Psoas muscle (tissue), 8 donors: ENCODE data around the gene RRBP1. TPM values are rescaled to one million over a fixed set of nuclear protein-coding genes. Genes with fewer than 3 reads are reported as not detected.

Experiments used
- ATAC-seq, 4 donors: fragments of 200-7000 bp; cut with Tn5 transposase; one replicate each; pipeline ENCODE4 v1.9.1; 2020; ENCODE audit warnings: moderate library complexity in 3 of 4, mild to moderate bottlenecking in 2 of 4
- DNase-seq, 2 donors: peaks; one replicate each; pipeline ENCODE4 v3.0.0-alpha.2; 2020
- H3K27ac ChIP-seq: fragments of 200-600 bp; one replicate; pipeline ENCODE4 v1.8.0; 2022
- H3K27me3 ChIP-seq, 3 donors: fragments of 200-600 bp in 1 of 3; one replicate each; pipeline versions ENCODE4 v1.6.1 to v1.8.0; 2013 to 2022; ENCODE audit warnings: low read length in 2 of 3, mild to moderate bottlenecking in 2 of 3, moderate library complexity in 1 of 3; ENCODE audit not compliant: insufficient read depth in 3 of 3
- H3K36me3 ChIP-seq, 2 donors: fragments of 200-600 bp in 1 of 2; one replicate each; pipeline versions ENCODE4 v1.6.1 to v1.8.0; 2013 to 2022; ENCODE audit warnings: low read depth in 1 of 2, mild to moderate bottlenecking in 1 of 2, moderate library complexity in 1 of 2; ENCODE audit not compliant: insufficient read depth in 1 of 2
- H3K4me1 ChIP-seq: fragments of 200-600 bp; one replicate; pipeline ENCODE4 v1.8.0; 2022
- H3K4me3 ChIP-seq: fragments of 200-600 bp; one replicate; pipeline ENCODE4 v1.8.0; 2022; ENCODE audit warnings: mild to moderate bottlenecking
- H3K9me3 ChIP-seq: fragments of 200-600 bp; one replicate; pipeline ENCODE4 v1.8.0; 2022
- CTCF ChIP-seq: fragments of 200-600 bp; IDR thresholded peaks from one replicate; pipeline ENCODE4 v1.8.0; 2022; ENCODE audit warnings: antibody characterized with exemption
- WGBS, 3 donors: extraction: QIAGEN DNeasy Blood & Tissue Kit; methylation state at CpG; one replicate each; pipeline versions ENCODE4 v1.1.6 to v1.1.7; 2013; 5-methylcytosine and 5-hydroxymethylcytosine counted together
- intact Hi-C, 2 donors: fragments of 100-400 bp; cut with DNase I; formaldehyde crosslinking; loops; one replicate each; pipeline versions ENCODE4 v1.11.0 to v1.14.2; 2022
- polyA plus RNA-seq, 3 donors: library from polyadenylated mRNA; stranded (reverse); fragments of 200-250 nt; gene quantifications; one replicate each; pipeline ENCODE4 v1.2.3, GENCODE V29; 2013
- total RNA-seq, 4 donors: library from RNA; stranded (reverse); fragmentation: NEBNext Ultra II Directional in 2 of 4; extraction: Animal tissue kit (Norgen Biotek cat#: 25700) in 2 of 4; gene quantifications; one replicate each; pipeline versions ENCODE4 v1.2.1 to v1.2.4, GENCODE V29; 2021 to 2023
- donor health status: healthy with polysubstance abuse.
- donor health status: DM: no; HTN: no; CAD: no; lungs with moderate emphysema.
- donor health status: Bipolar disorder and iron deficiency.
- donor health status: healthy.
- donor health status: DM: yes; HTN: yes; CAD: no.
- donor health status: DM: no; HTN: no; CAD: no.
- donor health status: DM: no; HTN: no; CAD: no.
- donor health status: DM: yes; HTN: yes; CAD: no.

RRBP1 gene
- total and polyA plus RNA-seq, 7 donors, result 14.2 to 40.8 (median 21.8) TPM

GRCh38 chr20:17648315-17648646 is 33.8 kb downstream of the RRBP1 start:
- Histone ChIP-seq H3K4me1 (peaks cover 73% of the 10 kb centered on the region), H3K27me3 (no peaks in the 10 kb centered on the region), H3K36me3 (no peaks in the 10 kb centered on the region), H3K4me3 (no peak overlapping the region), H3K27ac (no peak overlapping the region), H3K9me3 (no peaks in the 10 kb centered on the region)
- DNase-seq (peak; percentile 62 to 75), ATAC-seq (no peak)
- no peak for TF ChIP-seq CTCF
- intact Hi-C loops, result no loop called here
- WGBS, 3 donors, result 57 to 69% (median 69%) methylated on average over 10 of the region's 10 CpGs

GRCh38 chr20:17647391-17648314 is 34.4 kb downstream of the RRBP1 start:
- ATAC-seq (no peak), DNase-seq (peak in 1 of 2 donors; percentile 50)
- H3K4me3 ChIP-seq, result no peak overlapping the region
- peaks cover 77% of the 10 kb centered on the region for H3K4me1 ChIP-seq
- no peaks in the 10 kb centered on the region for H3K27me3 ChIP-seq
- peaks cover 0 to 4% of the 10 kb centered on the region in 2 donors for H3K36me3 ChIP-seq
- 66 to 76% (median 68%) methylated on average over 20 of the region's 20 CpGs for WGBS, 3 donors
- H3K27ac ChIP-seq, result no peak overlapping the region
- TF ChIP-seq CTCF, result no peak
- intact Hi-C loops, result loop anchor here in 1 of 2 donors (2.0 kb wide), 1 partner anchor 75 kb away; no protein-coding TSS in a partner anchor
- no peaks in the 10 kb centered on the region for H3K9me3 ChIP-seq

GRCh38 chr20:17646961-17647301 is 35.1 kb downstream of the RRBP1 start:
- no peak for TF ChIP-seq CTCF
- intact Hi-C loops, result loop anchor here in 1 of 2 donors (2.0 kb wide), 1 partner anchor 74 kb away; no protein-coding TSS in a partner anchor
- peak in 1 of 2 donors; percentile 51 for DNase-seq
- H3K4me3 ChIP-seq, result no peak overlapping the region
- ATAC-seq, result peak in 2 of 4 donors; percentile 9 to 38
- H3K36me3 ChIP-seq, result peaks cover 0 to 4% of the 10 kb centered on the region in 2 donors
- 20 to 33% (median 27%) methylated on average over 4 to 5 of the region's 5 CpGs for WGBS, 3 donors
- no peaks in the 10 kb centered on the region for H3K9me3 ChIP-seq
- no peaks in the 10 kb centered on the region for H3K27me3 ChIP-seq
- H3K27ac ChIP-seq, result no peak overlapping the region
- peaks cover 81% of the 10 kb centered on the region for H3K4me1 ChIP-seq

GRCh38 chr20:17646209-17646960 is 35.7 kb downstream of the RRBP1 start:
- DNase-seq, result peak in 1 of 2 donors; percentile 34
- 33 to 44% (median 34%) methylated on average over 14 of the region's 14 CpGs for WGBS, 3 donors

More at GRCh38 chr20:17646209-17646960, 35.7 kb downstream of the RRBP1 start:
- intact Hi-C loops, result loop anchor here in 1 of 2 donors (2.0 kb wide), 1 partner anchor 74 kb away; no protein-coding TSS in a partner anchor
- no peak for TF ChIP-seq CTCF
- Histone ChIP-seq H3K4me3 (no peak overlapping the region), H3K4me1 (peaks cover 81% of the 10 kb centered on the region), H3K9me3 (no peaks in the 10 kb centered on the region), H3K27me3 (no peaks in the 10 kb centered on the region), H3K27ac (peak overlapping the region; percentile 6), H3K36me3 (peaks cover 0 to 5% of the 10 kb centered on the region in 2 donors)
- ATAC-seq, result peak in 3 of 4 donors; percentile 23 to 49 (median 44)
